PC-9 (cell line): ENCODE data around the gene ACOX1. TPM values are rescaled to one million over a fixed set of nuclear protein-coding genes. Genes with fewer than 3 reads are reported as not detected.

Experiments
- BruUV-seq: library from RNA; stranded (reverse); fragments of 400-500 nt; replicated peaks from 2 replicates; lab custom pipeline; 2021; lab: Mats Ljungman, UMichigan
- CTCF ChIA-PET: fragments of 300-600 bp; sonication (Branson Sonifier 250); formaldehyde crosslinking; loops from one replicate; lab custom pipeline; 2022; ENCODE audit warnings: antibody characterized with exemption; lab: Charles Lee
- POLR2A ChIA-PET: fragments of 300-600 bp; sonication (Branson Sonifier 250); formaldehyde crosslinking; loops from one replicate; lab custom pipeline; 2022; ENCODE audit warnings: antibody characterized with exemption; ENCODE audit not compliant: unreplicated experiment; lab: Charles Lee
- DNase-seq, 2 experiments: peaks; one replicate each; pipeline versions ENCODE4 v3.0.0 to v3.0.0-alpha.2; 2015 to 2022; ENCODE audit warnings: mixed read lengths in 1 of 2
- H2AFZ ChIP-seq: fragments of 200-600 bp; sonication (generic); 2 replicates; pipeline ENCODE4 v1.8.1; 2017; ENCODE audit warnings: antibody characterized with exemption
- H3F3A ChIP-seq: fragments of 200-600 bp; sonication (generic); 2 replicates; pipeline ENCODE4 v1.8.1; 2017; ENCODE audit warnings: antibody characterized with exemption, mild to moderate bottlenecking, low read depth; ENCODE audit not compliant: insufficient read depth
- H3K27ac ChIP-seq: fragments of 200-600 bp; sonication (generic); 2 replicates; pipeline ENCODE4 v1.6.1; 2016; ENCODE audit warnings: mixed run types
- H3K27me3 ChIP-seq: fragments of 200-600 bp; sonication (generic); 2 replicates; pipeline ENCODE4 v1.6.1; 2016; ENCODE audit warnings: low read depth, mixed run types; ENCODE audit not compliant: insufficient read depth
- H3K36me3 ChIP-seq: fragments of 200-600 bp; sonication (generic); 2 replicates; pipeline ENCODE4 v1.6.1; 2016; ENCODE audit warnings: low read depth, mixed run types
- H3K4me1 ChIP-seq: fragments of 200-600 bp; sonication (generic); replicated peaks from 2 replicates; pipeline ENCODE4 v1.6.1; 2016; ENCODE audit warnings: mixed run types; ENCODE audit not compliant: insufficient read depth
- H3K4me2 ChIP-seq: fragments of 200-600 bp; sonication (generic); 2 replicates; pipeline ENCODE4 v1.6.1; 2017; ENCODE audit warnings: mixed run types
- H3K4me3 ChIP-seq: fragments of 200-600 bp; sonication (generic); 2 replicates; pipeline ENCODE4 v1.6.1; 2016; ENCODE audit warnings: mixed run types
- H3K79me2 ChIP-seq: fragments of 200-600 bp; sonication (generic); 2 replicates; pipeline ENCODE4 v1.6.1; 2017; ENCODE audit warnings: low read depth, mixed run types
- H3K9me2 ChIP-seq: fragments of 200-600 bp; sonication (generic); 2 replicates; pipeline ENCODE4 v1.8.1; 2017; ENCODE audit warnings: mild to moderate bottlenecking; ENCODE audit not compliant: insufficient read depth
- H3K9me3 ChIP-seq: fragments of 200-600 bp; sonication (generic); 2 replicates; pipeline ENCODE4 v1.8.1; 2016; ENCODE audit warnings: low read depth; ENCODE audit not compliant: insufficient read depth
- H4K20me1 ChIP-seq: fragments of 200-600 bp; sonication (generic); 2 replicates; pipeline ENCODE4 v1.8.1; 2017; ENCODE audit not compliant: insufficient read depth
- CTCF ChIP-seq: fragments of 200-600 bp; sonication (generic); conservative IDR thresholded peaks from 2 replicates; pipeline ENCODE4 v1.6.1; 2017; ENCODE audit warnings: mixed run types, antibody characterized with exemption, mild to moderate bottlenecking, moderate library complexity
- EZH2 ChIP-seq: fragments of 200-600 bp; sonication (generic); IDR thresholded peaks from 2 replicates; pipeline ENCODE4 v1.8.0; 2017; ENCODE audit warnings: antibody characterized with exemption, low read depth
- intact Hi-C: fragments of 100-400 bp; cut with micrococcal nuclease; formaldehyde crosslinking; loops from one replicate; pipeline ENCODE4 v1.10.0; 2022; ENCODE audit not compliant: unreplicated experiment
- total RNA-seq: library from RNA; stranded (reverse); gene quantifications from 2 replicates; pipeline ENCODE4 v1.2.3, GENCODE V29; 2021

Gene ACOX1
- total RNA-seq, 1 experiment from 2014 or later: 35.5 TPM

- TF ChIP-seq CTCF: no peak
- TF ChIP-seq EZH2: no peak
- no peaks in the 10 kb centered on the region for H3K79me2 ChIP-seq
- H3K4me2 ChIP-seq: no peak overlapping the region
- no peak overlapping the region for H2AFZ ChIP-seq
- H3F3A ChIP-seq: no peaks in the 10 kb centered on the region; the same call in 1 of the 2 replicates
- no peaks in the 10 kb centered on the region for H3K9me2 ChIP-seq
- no peaks in the 10 kb centered on the region for H3K4me1 ChIP-seq
- H4K20me1 ChIP-seq: no peaks in the 10 kb centered on the region
- no peaks in the 10 kb centered on the region for H3K9me3 ChIP-seq
- no peak overlapping the region for H3K27ac ChIP-seq
- H3K27me3 ChIP-seq: no peaks in the 10 kb centered on the region
- intact Hi-C loops: no loop called here
- no peak for DNase-seq
- H3K36me3 ChIP-seq: no peaks in the 10 kb centered on the region
- ChIA-PET POLR2A (no interaction called here), CTCF (no interaction called here)
- no peak overlapping the region for H3K4me3 ChIP-seq
- no TSS peak for BruUV-seq
Observed at GRCh38 chr17:75932852-75933251, 46.1 kb downstream of the ACOX1 start.

- H3K9me3 ChIP-seq: no peaks in the 10 kb centered on the region
- no peak overlapping the region for H2AFZ ChIP-seq
- TF ChIP-seq CTCF (no peak), EZH2 (no peak)
- H3K4me1 ChIP-seq: no peaks in the 10 kb centered on the region
- no peak overlapping the region for H3K27ac ChIP-seq
- H3K9me2 ChIP-seq: no peaks in the 10 kb centered on the region
- intact Hi-C loops: no loop called here
- no peaks in the 10 kb centered on the region for H3K79me2 ChIP-seq
- ChIA-PET CTCF (no interaction called here), POLR2A (interaction anchor here (0.6 kb wide), 1 partner anchor 475 kb away, joined by 4 read pairs; the partner anchor contains the start of gene TMEM94)
- no peak overlapping the region for H3K4me2 ChIP-seq
- H3K27me3 ChIP-seq: no peaks in the 10 kb centered on the region
- H4K20me1 ChIP-seq: no peaks in the 10 kb centered on the region
- H3K4me3 ChIP-seq: no peak overlapping the region
- BruUV-seq: no TSS peak
- H3F3A ChIP-seq: no peaks in the 10 kb centered on the region; the same call in 1 of the 2 replicates
- no peak for DNase-seq
- no peaks in the 10 kb centered on the region for H3K36me3 ChIP-seq
Observed at GRCh38 chr17:75931062-75931461, 47.9 kb downstream of the ACOX1 start.

- DNase-seq: no peak
- no peaks in the 10 kb centered on the region for H3F3A ChIP-seq
- intact Hi-C loops: no loop called here
- no peaks in the 10 kb centered on the region for H3K79me2 ChIP-seq
- no peaks in the 10 kb centered on the region for H3K27me3 ChIP-seq
- POLR2A ChIA-PET: no interaction called here
- H3K9me3 ChIP-seq: no peaks in the 10 kb centered on the region
- no peak; the same call in 1 of the 2 replicates for TF ChIP-seq CTCF
- TF ChIP-seq EZH2: no peak
- CTCF ChIA-PET: interaction anchor here (0.5 kb wide), 1 partner anchor 22 kb away, joined by 4 read pairs; no protein-coding TSS in a partner anchor
- H3K27ac ChIP-seq: no peak overlapping the region
- H3K36me3 ChIP-seq: no peaks in the 10 kb centered on the region
- H3K9me2 ChIP-seq: no peaks in the 10 kb centered on the region
- no peaks in the 10 kb centered on the region for H4K20me1 ChIP-seq
- H3K4me2 ChIP-seq: no peak overlapping the region
- H3K4me1 ChIP-seq: no peaks in the 10 kb centered on the region
- BruUV-seq: no TSS peak
- H2AFZ ChIP-seq: no peak overlapping the region
- H3K4me3 ChIP-seq: no peak overlapping the region
Observed at GRCh38 chr17:75927286-75927922, 51.6 kb downstream of the ACOX1 start.
